KMS-11 (cell line): Measurements from ENCODE around the gene BACE2.
"Not testable (repeated sequence)": the region's sequence is repeated elsewhere in the genome, so short reads cannot be mapped to it uniquely, and the experiment has no call there.

Experiments used
- H2AFZ ChIP-seq: fragments of 200-600 bp; sonication (generic); 2 replicates; pipeline ENCODE4 v1.6.1; 2016; ENCODE audit warnings: antibody characterized with exemption, mixed run types, low read depth
- H3K27ac ChIP-seq: fragments of 200-600 bp; sonication (generic); 2 replicates; pipeline ENCODE4 v1.6.1; 2016; ENCODE audit warnings: mild to moderate bottlenecking, mixed run types
- H3K27me3 ChIP-seq: fragments of 200-600 bp; sonication (generic); 2 replicates; pipeline ENCODE4 v1.6.1; 2017; ENCODE audit warnings: mild to moderate bottlenecking, low read depth, mixed run types, moderate library complexity; ENCODE audit not compliant: insufficient read depth
- H3K36me3 ChIP-seq: fragments of 200-600 bp; sonication (generic); 2 replicates; pipeline ENCODE4 v1.6.1; 2017; ENCODE audit warnings: mild to moderate bottlenecking, mixed run types; ENCODE audit not compliant: insufficient read depth
- H3K4me1 ChIP-seq: fragments of 200-600 bp; sonication (generic); 2 replicates; pipeline ENCODE4 v1.6.1; 2016; ENCODE audit warnings: mild to moderate bottlenecking, low read depth, mixed run types; ENCODE audit not compliant: poor library complexity, severe bottlenecking
- H3K4me2 ChIP-seq: fragments of 200-600 bp; sonication (generic); 2 replicates; pipeline ENCODE4 v1.7.0; 2016; ENCODE audit warnings: mild to moderate bottlenecking, mixed run types
- H3K4me3 ChIP-seq: fragments of 200-600 bp; sonication (generic); IDR thresholded peaks from 2 replicates; pipeline ENCODE4 v1.6.1; 2017; ENCODE audit warnings: low read depth, low read length, mixed read lengths; ENCODE audit not compliant: insufficient read depth
- H3K79me2 ChIP-seq: fragments of 200-600 bp; sonication (generic); 2 replicates; pipeline ENCODE4 v1.6.1; 2016; ENCODE audit warnings: low read depth, mixed run types; ENCODE audit not compliant: insufficient read depth
- H3K9ac ChIP-seq: fragments of 200-600 bp; sonication (generic); 2 replicates; pipeline ENCODE4 v1.6.1; 2016; ENCODE audit warnings: mild to moderate bottlenecking, mixed run types
- H4K20me1 ChIP-seq: fragments of 200-600 bp; sonication (generic); 2 replicates; pipeline ENCODE4 v1.6.1; 2016; ENCODE audit warnings: mild to moderate bottlenecking, mixed run types; ENCODE audit not compliant: insufficient read depth
- TF ChIP-seq, protein P1 (sequence below): fragments of 200-600 bp; sonication (generic); conservative IDR thresholded peaks from 2 replicates; pipeline ENCODE4 v1.6.1; 2017; ENCODE audit warnings: low read depth, mild to moderate bottlenecking, antibody characterized with exemption, low read length, moderate library complexity, mixed read lengths

The BACE2 gene

GRCh38 chr21:41302976-41303375 lies 135.0 kb downstream of the BACE2 start:
- Histone ChIP-seq H3K27ac (no peak overlapping the region), H2AFZ (no peak overlapping the region), H3K9ac (no peak overlapping the region), H3K36me3 (no peaks in the 10 kb centered on the region), H3K4me2 (no peak overlapping the region), H3K79me2 (no peaks in the 10 kb centered on the region), H3K4me1 (no peaks in the 10 kb centered on the region), H4K20me1 (no peaks in the 10 kb centered on the region), H3K27me3 (no peaks in the 10 kb centered on the region), H3K4me3 (no peak overlapping the region)
- TF ChIP-seq, protein P1, sequence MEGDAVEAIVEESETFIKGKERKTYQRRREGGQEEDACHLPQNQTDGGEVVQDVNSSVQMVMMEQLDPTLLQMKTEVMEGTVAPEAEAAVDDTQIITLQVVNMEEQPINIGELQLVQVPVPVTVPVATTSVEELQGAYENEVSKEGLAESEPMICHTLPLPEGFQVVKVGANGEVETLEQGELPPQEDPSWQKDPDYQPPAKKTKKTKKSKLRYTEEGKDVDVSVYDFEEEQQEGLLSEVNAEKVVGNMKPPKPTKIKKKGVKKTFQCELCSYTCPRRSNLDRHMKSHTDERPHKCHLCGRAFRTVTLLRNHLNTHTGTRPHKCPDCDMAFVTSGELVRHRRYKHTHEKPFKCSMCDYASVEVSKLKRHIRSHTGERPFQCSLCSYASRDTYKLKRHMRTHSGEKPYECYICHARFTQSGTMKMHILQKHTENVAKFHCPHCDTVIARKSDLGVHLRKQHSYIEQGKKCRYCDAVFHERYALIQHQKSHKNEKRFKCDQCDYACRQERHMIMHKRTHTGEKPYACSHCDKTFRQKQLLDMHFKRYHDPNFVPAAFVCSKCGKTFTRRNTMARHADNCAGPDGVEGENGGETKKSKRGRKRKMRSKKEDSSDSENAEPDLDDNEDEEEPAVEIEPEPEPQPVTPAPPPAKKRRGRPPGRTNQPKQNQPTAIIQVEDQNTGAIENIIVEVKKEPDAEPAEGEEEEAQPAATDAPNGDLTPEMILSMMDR: no peak

- no peak overlapping the region for H3K4me2 ChIP-seq
- no peaks in the 10 kb centered on the region for H3K36me3 ChIP-seq
- no peaks in the 10 kb centered on the region for H4K20me1 ChIP-seq
- no peaks in the 10 kb centered on the region for H3K79me2 ChIP-seq
- H3K27ac ChIP-seq: no peak overlapping the region
- no peak overlapping the region for H3K9ac ChIP-seq
- H3K27me3 ChIP-seq: no peaks in the 10 kb centered on the region
- H2AFZ ChIP-seq: no peak overlapping the region
- TF ChIP-seq, protein P1: no peak
- H3K4me3 ChIP-seq: no peak overlapping the region
- no peaks in the 10 kb centered on the region for H3K4me1 ChIP-seq
These were observed 136.2 kb downstream of the BACE2 start for GRCh38 chr21:41304068-41304720.

DNA sequence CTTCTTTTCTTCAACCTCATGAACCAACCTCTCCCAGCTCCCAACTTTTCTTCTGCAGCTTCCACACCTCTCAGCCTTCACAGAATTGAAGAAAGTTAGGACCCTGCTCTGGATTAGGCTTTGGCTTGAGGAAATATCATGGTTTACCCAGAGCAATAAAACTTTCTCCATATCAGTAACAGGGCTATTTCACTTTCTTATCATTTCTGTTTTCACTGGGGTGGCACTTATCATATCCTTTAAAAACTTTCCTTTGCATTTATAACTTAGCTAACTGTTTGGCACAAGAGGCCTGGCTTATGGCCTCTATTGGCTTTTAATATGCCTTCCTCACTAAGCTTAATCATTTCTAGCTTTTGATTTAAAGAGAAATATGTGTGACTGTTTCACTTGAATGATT lies 139.3 kb downstream of the BACE2 start:
- TF ChIP-seq, protein P1: no peak

GRCh38 chr21:41313285-41314164 lies 145.6 kb downstream of the BACE2 start:
- H2AFZ ChIP-seq, H3K27ac ChIP-seq, H3K36me3 ChIP-seq, H3K9ac ChIP-seq, H3K4me1 ChIP-seq, H3K27me3 ChIP-seq, H4K20me1 ChIP-seq, H3K4me2 ChIP-seq, H3K79me2 ChIP-seq, H3K4me3 ChIP-seq: not testable (repeated sequence)

More for the DNA sequence above, 139.3 kb downstream of the BACE2 start:
- no peaks in the 10 kb centered on the region for H3K27me3 ChIP-seq
- no peaks in the 10 kb centered on the region for H3K36me3 ChIP-seq
- H2AFZ ChIP-seq: no peak overlapping the region
- no peak overlapping the region for H3K27ac ChIP-seq
- H3K4me3 ChIP-seq: no peak overlapping the region
- H3K9ac ChIP-seq: no peak overlapping the region
- no peaks in the 10 kb centered on the region for H3K79me2 ChIP-seq
- H4K20me1 ChIP-seq: no peaks in the 10 kb centered on the region
- H3K4me1 ChIP-seq: no peaks in the 10 kb centered on the region
- H3K4me2 ChIP-seq: no peak overlapping the region

DNA sequence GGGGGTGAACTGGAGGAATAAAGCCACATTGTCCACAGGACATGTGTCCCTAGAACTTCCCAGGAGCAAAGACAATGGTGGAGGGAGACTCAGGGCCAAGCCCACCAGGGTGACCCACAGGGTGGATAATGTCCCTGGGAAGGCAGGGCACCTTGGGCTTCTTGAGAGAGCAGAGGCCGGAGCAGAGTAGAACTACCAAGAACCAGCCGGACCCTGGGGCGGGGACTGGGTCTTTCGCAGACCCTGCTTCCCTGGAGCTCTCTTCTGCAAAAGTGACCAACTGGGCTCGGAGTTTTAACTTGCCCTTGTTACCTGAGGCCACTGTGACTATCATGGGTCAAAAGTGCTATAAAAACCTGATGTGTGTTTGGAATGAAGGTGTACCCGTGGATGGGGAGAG lies 147.8 kb downstream of the BACE2 start:
- Histone ChIP-seq H3K79me2 (no peaks in the 10 kb centered on the region), H3K4me1 (peaks cover 9% of the 10 kb centered on the region), H3K9ac (no peak overlapping the region), H3K4me2 (no peak overlapping the region), H3K27ac (no peak overlapping the region), H3K27me3 (no peaks in the 10 kb centered on the region), H3K36me3 (no peaks in the 10 kb centered on the region), H2AFZ (no peak overlapping the region), H4K20me1 (no peaks in the 10 kb centered on the region), H3K4me3 (no peak overlapping the region)
- TF ChIP-seq, protein P1: no peak
